Bronchial epithelial cell (primary cell): ENCODE measurements around the gene AUTS2. TPM values are rescaled to one million over a fixed set of nuclear protein-coding genes. Genes with fewer than 3 reads are reported as not detected.

Experiments used
- DNase-seq: peaks from one replicate; pipeline ENCODE4 v3.0.0-alpha.2; 2010; ENCODE audit warnings: low read depth
- FAIRE-seq: peaks from 2 replicates; lab custom pipeline; 2011; peaks lifted over from hg19 to GRCh38; lab: Jason Lieb, UNC
- H3K27me3 ChIP-seq: 2 replicates; pipeline ENCODE4 v1.5.1; 2011; ENCODE audit warnings: low read length; ENCODE audit not compliant: control insufficient read depth, insufficient read depth
- H3K36me3 ChIP-seq: 2 replicates; pipeline ENCODE4 v1.5.1; 2011; ENCODE audit warnings: low read length; ENCODE audit not compliant: control insufficient read depth, insufficient read depth
- H3K4me3 ChIP-seq: 2 replicates; pipeline ENCODE4 v1.5.1; 2011; ENCODE audit warnings: mild to moderate bottlenecking, low read depth, low read length, control low read depth
- CTCF ChIP-seq: IDR thresholded peaks from 2 replicates; pipeline ENCODE4 v1.5.1; 2011; ENCODE audit warnings: mild to moderate bottlenecking, moderate library complexity, low read length, control low read depth, inconsistent platforms; ENCODE audit not compliant: insufficient read depth, severe bottlenecking
- total RNA-seq: library from RNA; depleted of rRNA; stranded (reverse); fragments of >200 nt; gene quantifications from 2 replicates; pipeline ENCODE4 v1.2.1, GENCODE V29; 2014

The AUTS2 gene
- total RNA-seq, 1 donor from 2014 or later, result 9.5 TPM

- DNase-seq, result no peak
- H3K27me3 ChIP-seq, result no peaks in the 10 kb centered on the region
- no peak for FAIRE-seq
Observed at GRCh38 chr7:70410134-70410750, 812.0 kb downstream of the AUTS2 start.

GRCh38 chr7:70414368-70414767, 816.1 kb downstream of the AUTS2 start:
- no peak for FAIRE-seq

More at GRCh38 chr7:70410134-70410750, 812.0 kb downstream of the AUTS2 start:
- no peak overlapping the region for H3K4me3 ChIP-seq
- no peaks in the 10 kb centered on the region for H3K36me3 ChIP-seq
- TF ChIP-seq CTCF, result no peak

GRCh38 chr7:70415179-70415972, 817.1 kb downstream of the AUTS2 start:
- FAIRE-seq (no peak), DNase-seq (no peak)
- Histone ChIP-seq H3K27me3 (peaks cover 2% of the 10 kb centered on the region), H3K36me3 (no peaks in the 10 kb centered on the region), H3K4me3 (no peak overlapping the region)
- TF ChIP-seq CTCF, result no peak

More at GRCh38 chr7:70414368-70414767, 816.1 kb downstream of the AUTS2 start:
- H3K27me3 ChIP-seq, result no peaks in the 10 kb centered on the region
- H3K4me3 ChIP-seq, result no peak overlapping the region
- no peaks in the 10 kb centered on the region for H3K36me3 ChIP-seq
- DNase-seq, result no peak
- TF ChIP-seq CTCF, result no peak

- FAIRE-seq (no peak), DNase-seq (no peak)
- peaks cover 4% of the 10 kb centered on the region for H3K27me3 ChIP-seq
- no peaks in the 10 kb centered on the region for H3K36me3 ChIP-seq
- no peak overlapping the region for H3K4me3 ChIP-seq
- no peak for TF ChIP-seq CTCF
Observed at GRCh38 chr7:70416347-70416985, 818.2 kb downstream of the AUTS2 start.

GRCh38 chr7:70416986-70417655, 818.8 kb downstream of the AUTS2 start:
- DNase-seq, result no peak
- Histone ChIP-seq H3K36me3 (no peaks in the 10 kb centered on the region), H3K27me3 (peaks cover 4% of the 10 kb centered on the region), H3K4me3 (no peak overlapping the region)
- TF ChIP-seq CTCF, result no peak
- no peak for FAIRE-seq
